ENCODE measurements around the gene SYT11.
"Not testable (repeated sequence)": the region's sequence is repeated elsewhere in the genome, so short reads cannot be mapped to it uniquely, and the experiment has no call there.

The SYT11 gene

GRCh38 chr1:155913969-155914757 lies 54.8 kb downstream of the SYT11 start:
- H3K27ac ChIP-seq: no peak overlapping the region
- TF ChIP-seq CTCF (conservative IDR thresholded peaks at IDR 0.05; ENCODE audit: low read depth): no peak
- no peak for DNase-seq (ENCODE audit: low spot score)
- ChIA-PET POLR2A (ENCODE audit: low non-redundant PET) (no interaction called here), CTCF (no interaction called here)

- no peak overlapping the region for H3K27ac ChIP-seq
- no peak for TF ChIP-seq CTCF (conservative IDR thresholded peaks at IDR 0.05; ENCODE audit: low read depth)
- ChIA-PET POLR2A (ENCODE audit: low non-redundant PET) (no interaction called here), CTCF (interaction anchor here (0.7 kb wide), 1 partner anchor 23 kb away, joined by 4 read pairs; no protein-coding TSS in a partner anchor)
- no peak for DNase-seq (ENCODE audit: low spot score)
These were observed 59.3 kb downstream of the SYT11 start for GRCh38 chr1:155918660-155919059.

GRCh38 chr1:155919801-155920200 lies 60.4 kb downstream of the SYT11 start:
- no peak overlapping the region for H3K27ac ChIP-seq
- ChIA-PET CTCF (no interaction called here), POLR2A (ENCODE audit: low non-redundant PET) (interaction anchor here (0.7 kb wide), 1 partner anchor 359 kb away, joined by 3 read pairs; no protein-coding TSS in a partner anchor)
- TF ChIP-seq CTCF (conservative IDR thresholded peaks at IDR 0.05; ENCODE audit: low read depth): no peak
- DNase-seq (ENCODE audit: low spot score): no peak

- no peak for DNase-seq (ENCODE audit: low spot score)
- POLR2A ChIA-PET (ENCODE audit: low non-redundant PET): no interaction called here
- TF ChIP-seq CTCF (conservative IDR thresholded peaks at IDR 0.05; ENCODE audit: low read depth): no peak
- CTCF ChIA-PET: no interaction called here
- H3K27ac ChIP-seq: no peak overlapping the region
These were observed 61.4 kb downstream of the SYT11 start for GRCh38 chr1:155920717-155921116.

GRCh38 chr1:155925506-155925905 lies 66.1 kb downstream of the SYT11 start:
- ChIA-PET POLR2A (ENCODE audit: low non-redundant PET) (no interaction called here), CTCF (no interaction called here)
- no peak for TF ChIP-seq CTCF (conservative IDR thresholded peaks at IDR 0.05; ENCODE audit: low read depth)
- DNase-seq (ENCODE audit: low spot score): no peak
- no peak overlapping the region for H3K27ac ChIP-seq

GRCh38 chr1:155929057-155929456 lies 69.7 kb downstream of the SYT11 start:
- TF ChIP-seq CTCF (conservative IDR thresholded peaks at IDR 0.05; ENCODE audit: low read depth): no peak
- ChIA-PET CTCF (no interaction called here), POLR2A (ENCODE audit: low non-redundant PET) (no interaction called here)
- H3K27ac ChIP-seq: no peak overlapping the region
- DNase-seq (ENCODE audit: low spot score): no peak

GRCh38 chr1:155930725-155931124 lies 71.4 kb downstream of the SYT11 start:
- peak overlapping the region; percentile 57 for H3K27ac ChIP-seq
- DNase-seq (ENCODE audit: low spot score); CTCF ChIA-PET; POLR2A ChIA-PET (ENCODE audit: low non-redundant PET): not testable (repeated sequence)

All from RWPE1 (cell line).